ENCODE results near the gene SLC2A1.

DNA sequence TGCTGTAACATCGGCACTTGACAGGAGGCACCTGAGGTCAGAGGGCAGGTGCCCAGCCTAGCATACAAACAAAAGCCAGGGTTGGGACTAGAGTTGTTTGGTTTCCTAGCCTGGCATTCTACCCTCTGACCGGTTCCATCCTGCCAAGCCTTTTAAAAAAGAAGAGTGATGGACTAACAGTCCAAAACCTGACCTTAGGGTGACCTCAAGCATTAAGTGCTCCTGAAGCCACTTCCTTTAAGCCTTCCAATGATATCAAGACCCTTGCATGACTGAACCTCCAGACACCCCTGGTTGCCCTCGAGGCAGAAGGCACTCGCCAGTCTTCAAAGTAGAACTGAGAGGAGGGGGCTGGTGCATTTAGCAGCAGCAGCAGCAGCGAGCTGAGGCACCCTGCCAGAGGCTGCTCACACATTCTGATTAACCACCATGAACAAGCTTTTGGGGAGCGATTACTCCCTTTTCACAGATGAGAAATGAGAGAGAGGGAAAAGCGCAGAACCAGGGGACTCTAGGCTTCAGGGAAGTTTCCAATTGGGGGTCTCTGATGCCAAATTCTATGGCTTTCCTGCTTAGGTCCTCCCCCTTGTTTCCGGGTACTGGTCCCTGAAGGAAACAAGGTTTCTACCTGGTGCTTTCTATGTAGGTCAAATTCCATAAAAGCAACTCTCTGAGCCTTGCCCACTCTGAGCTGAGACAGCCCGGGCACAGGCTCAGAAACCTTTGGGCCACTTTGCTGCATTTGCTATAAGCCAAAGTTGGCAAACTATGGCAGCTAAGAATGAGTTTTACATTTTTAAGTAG lies 9.2 kb downstream of the SLC2A1 start:
- TF ChIP-seq EZH2 (IDR thresholded peaks at IDR 0.05; ENCODE audit: borderline replicate concordance) (no peak), CTCF (IDR thresholded peaks at IDR 0.05; ENCODE audit: poor library complexity) (no peak), EZH2phosphoT487 (IDR thresholded peaks at IDR 0.05; ENCODE audit: low read depth, severe bottlenecking, unreplicated experiment) (no peak)
